K562 (cell line): ENCODE data around the gene SLC31A1. TPM values are rescaled to one million over a fixed set of nuclear protein-coding genes. Genes with fewer than 3 reads are reported as not detected.

Experiments
- ATAC-seq: fragments of 200-7000 bp; cut with Tn5 transposase; 3 replicates; pipeline ENCODE4 v1.9.1; 2020; ENCODE audit warnings: moderate library complexity
- BruUV-seq: library from RNA; stranded (reverse); fragments of 400-500 nt; replicated peaks from 2 replicates; lab custom pipeline; 2021; lab: Mats Ljungman, UMichigan
- CTCF ChIA-PET: fragments of 300-600 bp; formaldehyde crosslinking; extraction: SDS; loops from one replicate; lab custom pipeline; 2021; ENCODE audit warnings: low intra/inter-chr PET ratio; lab: Yijun Ruan, JAX
- POLR2A ChIA-PET: fragments of 300-600, 350-650 bp; sonication (Branson Sonifier 250); formaldehyde crosslinking; extraction: SDS; loops from one replicate; lab custom pipeline; 2021; ENCODE audit warnings: antibody characterized with exemption, inconsistent platforms; lab: Yijun Ruan, JAX
- DNase-seq, 4 experiments: peaks; one replicate each; pipeline versions ENCODE4 v3.0.0 to v3.0.0-alpha.2; 2011 to 2018; ENCODE audit warnings: low spot score in 3 of 4, mixed read lengths in 3 of 4; ENCODE audit errors: extremely low read depth in 1 of 4
- FAIRE-seq: peaks from 2 replicates; lab custom pipeline; 2011; peaks lifted over from hg19 to GRCh38; lab: Jason Lieb, UNC
- H2AFZ ChIP-seq: 2 replicates; pipeline ENCODE4 v1.6.0; 2011; ENCODE audit warnings: low read depth, low read length, control low read depth, inconsistent platforms
- H3K27ac ChIP-seq: fragments of 200-600 bp; 3 replicates; pipeline ENCODE4 v1.8.0; 2011; ENCODE audit warnings: low read depth, mild to moderate bottlenecking, control low read depth, inconsistent platforms, low read length, moderate library complexity, mixed read lengths; ENCODE audit errors: extremely low read depth
- H3K27me3 ChIP-seq, 2 experiments: fragments of 300-600 bp in 1 of 2; 2 replicates in 1 of 2; 3 replicates in 1 of 2; pipeline versions ENCODE4 v1.6.0 to v1.8.0; 2011; ENCODE audit warnings: inconsistent platforms in 2 of 2, low read length in 2 of 2, mild to moderate bottlenecking in 1 of 2, mixed read lengths in 1 of 2, moderate library complexity in 1 of 2; ENCODE audit not compliant: control insufficient read depth in 2 of 2, insufficient read depth in 2 of 2
- H3K36me3 ChIP-seq: fragments of 300-600 bp; 3 replicates; pipeline ENCODE4 v1.8.0; 2011; ENCODE audit warnings: mild to moderate bottlenecking, low read length, inconsistent platforms; ENCODE audit not compliant: control insufficient read depth, insufficient read depth
- H3K4me1 ChIP-seq, 2 experiments: fragments of 200-600 bp in 1 of 2; replicated peaks in 1 of 2; 2 replicates in 1 of 2; 3 replicates in 1 of 2; pipeline versions ENCODE4 v1.5.1 to v1.8.0; 2011; ENCODE audit warnings: inconsistent platforms in 2 of 2, low read length in 2 of 2, mild to moderate bottlenecking in 1 of 2, mixed read lengths in 1 of 2, moderate library complexity in 1 of 2; ENCODE audit not compliant: control insufficient read depth in 2 of 2, insufficient read depth in 2 of 2
- H3K4me2 ChIP-seq: 2 replicates; pipeline ENCODE4 v1.6.1; 2011; ENCODE audit warnings: low read length, control low read depth, inconsistent platforms, mixed read lengths; ENCODE audit not compliant: insufficient read depth
- H3K4me3 ChIP-seq: fragments of 200-600 bp; sonication (generic), shearing (Covaris generic); 2 replicates; pipeline ENCODE4 v1.5.1; 2016; ENCODE audit warnings: control low read depth, inconsistent platforms
- H3K79me2 ChIP-seq: fragments of 200-600 bp; 3 replicates; pipeline ENCODE4 v1.8.0; 2011; ENCODE audit warnings: low read length, inconsistent platforms; ENCODE audit not compliant: control insufficient read depth, insufficient read depth
- H3K9ac ChIP-seq, 2 experiments: 2 replicates each; pipeline versions ENCODE4 v1.6.0 to v1.6.1; 2011; ENCODE audit warnings: low read depth in 2 of 2, low read length in 2 of 2, control low read depth in 1 of 2, inconsistent platforms in 1 of 2, mild to moderate bottlenecking in 1 of 2, mixed read lengths in 1 of 2; ENCODE audit not compliant: insufficient read depth in 1 of 2
- H3K9me1 ChIP-seq: one replicate; pipeline ENCODE4 v1.6.0; 2011; ENCODE audit warnings: inconsistent platforms, mild to moderate bottlenecking, low read length, moderate library complexity; ENCODE audit not compliant: control insufficient read depth, insufficient read depth
- H3K9me3 ChIP-seq: replicated peaks from 2 replicates; pipeline ENCODE4 v1.5.1; 2011; ENCODE audit warnings: low read depth, low read length, inconsistent platforms; ENCODE audit not compliant: control insufficient read depth, insufficient read depth
- H4K20me1 ChIP-seq: replicated peaks from 2 replicates; pipeline ENCODE4 v1.6.1; 2011; ENCODE audit warnings: low read length, inconsistent platforms, mixed read lengths; ENCODE audit not compliant: control insufficient read depth, insufficient read depth
- BACH1 ChIP-seq: fragments of 200-800 bp; sonication (Bioruptor generic); IDR thresholded peaks from 2 replicates; pipeline ENCODE4 v1.6.1; 2016; ENCODE audit warnings: missing genetic modification characterization, missing compliant biosample characterization
- FUS ChIP-seq: fragments of 200-400 bp; formaldehyde crosslinking; optimal IDR thresholded peaks from 2 replicates; pipeline ENCODE3; 2017; ENCODE audit warnings: low read depth, low read length
- HDAC2 ChIP-seq: fragments of 450-650 bp; IDR thresholded peaks from 2 replicates; pipeline ENCODE4 v1.6.1; 2016; ENCODE audit warnings: mild to moderate bottlenecking
- RCOR1 ChIP-seq, 2 experiments: IDR thresholded peaks; 2 replicates each; pipeline ENCODE4 v1.6.1; 2012; ENCODE audit warnings: low read depth in 2 of 2, low read length in 2 of 2, borderline replicate concordance in 1 of 2, improper control_type of control experiment in 1 of 2
- TFAM ChIP-seq: fragments of 250-450 bp; sonication (Bioruptor Pico); conservative IDR thresholded peaks from 2 replicates; pipeline ENCODE4 v1.5.0; 2021; ENCODE audit warnings: mild to moderate bottlenecking, moderate library complexity
- ZFX ChIP-seq: sonication (generic); formaldehyde crosslinking; IDR thresholded peaks from 2 replicates; pipeline ENCODE4 v1.8.0; 2022; ENCODE audit warnings: mild to moderate bottlenecking, missing genetic modification reagents, moderate library complexity
- ZKSCAN1 ChIP-seq: fragments of 150-350 bp; IDR thresholded peaks from 2 replicates; pipeline ENCODE4 v1.6.1; 2016; ENCODE audit warnings: low read depth, low read length
- ZNF785 ChIP-seq: fragments of 250-450 bp; sonication (Bioruptor Pico); IDR thresholded peaks from 2 replicates; pipeline ENCODE4 v1.4.0; 2020; ENCODE audit warnings: mild to moderate bottlenecking
- WGBS: fragments of 100-300 bp; shearing (Covaris generic); methylation state at CpG from one replicate; pipeline ENCODE4 v1.1.6; 2016; ENCODE audit warnings: low coverage, mixed read lengths; ENCODE audit not compliant: insufficient coverage; ENCODE audit errors: missing lambda C conversion rate; 5-methylcytosine and 5-hydroxymethylcytosine counted together
- in situ Hi-C: fragments of 300-500 bp; cut with MboI; formaldehyde crosslinking; loops from 4 replicates; pipeline ENCODE4 v1.15.0; 2018; ENCODE audit warnings: inconsistent platforms, mixed read lengths
- intact Hi-C: fragments of 100-400 bp; cut with micrococcal nuclease; formaldehyde crosslinking; loops from 2 replicates; pipeline ENCODE4 v1.14.2; 2022
- polyA plus RNA-seq, 8 experiments: library from polyadenylated mRNA; depleted of rRNA in 4 of 8; stranded (reverse) in 5 of 8; unstranded in 3 of 8; fragments of >200 nt; fragmentation: Nextera tagmentation in 2 of 8; fragmentation: Illumina TruSeq in 1 of 8; extraction: Ambion mirVana in 2 of 8; extraction: Trizol in 1 of 8; gene quantifications; 2 replicates each; pipeline versions ENCODE4 v1.2.1 to v1.2.3, GENCODE V29; 2011 to 2014; ENCODE audit warnings: inconsistent platforms in 1 of 8, missing spikeins in 1 of 8
- total RNA-seq, 7 experiments: library from RNA; depleted of rRNA in 6 of 7; stranded (reverse); fragments of >200 nt in 6 of 7; fragmentation: Illumina TruSeq in 2 of 7; extraction: Trizol in 2 of 7; gene quantifications; 2 replicates each; pipeline versions ENCODE4 v1.2.1 to v1.2.3, GENCODE V29; 2011 to 2021; ENCODE audit warnings: low replicate concordance in 1 of 7
- TF ChIP-seq, protein P1 (sequence below): IDR thresholded peaks from 2 replicates; pipeline ENCODE4 v1.6.1; 2012; ENCODE audit warnings: low read depth, low read length, improper control_type of control experiment, borderline replicate concordance
- TF ChIP-seq, protein P2 (sequence below): sonication (generic); formaldehyde crosslinking; IDR thresholded peaks from 2 replicates; pipeline ENCODE4 v1.8.1; 2022; ENCODE audit warnings: missing genetic modification reagents
- TF ChIP-seq, protein P3 (sequence below): fragments of 450-650 bp; IDR thresholded peaks from 2 replicates; pipeline ENCODE4 v1.6.1; 2016; ENCODE audit warnings: borderline replicate concordance
- TF ChIP-seq, protein P4 (sequence below): fragments of 250-450 bp; sonication (Bioruptor Pico); IDR thresholded peaks from 2 replicates; pipeline ENCODE4 v1.9.0; 2021; ENCODE audit warnings: mild to moderate bottlenecking, inconsistent platforms

The SLC31A1 gene
- total and polyA plus RNA-seq, 9 of the 15 experiments (the other 6 are each of a cell fraction or from before 2014, with no cell fraction given) = 15.4 to 40.7 (median 25.9) TPM

GRCh38 chr9:113238202-113238858, 17.0 kb downstream of the SLC31A1 start (continued):
- TF ChIP-seq, protein P1, sequence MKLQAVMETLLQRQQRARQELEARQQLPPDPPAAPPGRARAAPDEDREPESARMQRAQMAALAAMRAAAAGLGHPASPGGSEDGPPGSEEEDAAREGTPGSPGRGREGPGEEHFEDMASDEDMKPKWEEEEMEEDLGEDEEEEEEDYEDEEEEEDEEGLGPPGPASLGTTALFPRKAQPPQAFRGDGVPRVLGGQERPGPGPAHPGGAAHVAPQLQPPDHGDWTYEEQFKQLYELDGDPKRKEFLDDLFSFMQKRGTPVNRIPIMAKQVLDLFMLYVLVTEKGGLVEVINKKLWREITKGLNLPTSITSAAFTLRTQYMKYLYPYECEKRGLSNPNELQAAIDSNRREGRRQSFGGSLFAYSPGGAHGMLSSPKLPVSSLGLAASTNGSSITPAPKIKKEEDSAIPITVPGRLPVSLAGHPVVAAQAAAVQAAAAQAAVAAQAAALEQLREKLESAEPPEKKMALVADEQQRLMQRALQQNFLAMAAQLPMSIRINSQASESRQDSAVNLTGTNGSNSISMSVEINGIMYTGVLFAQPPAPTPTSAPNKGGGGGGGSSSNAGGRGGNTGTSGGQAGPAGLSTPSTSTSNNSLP = no peak
- TF ChIP-seq ZNF785 (CRISPR knock-in tag) (no peak), ZKSCAN1 (no peak), TFAM (CRISPR knock-in tag) (no peak), FUS (no peak)
- TF ChIP-seq, protein P2, sequence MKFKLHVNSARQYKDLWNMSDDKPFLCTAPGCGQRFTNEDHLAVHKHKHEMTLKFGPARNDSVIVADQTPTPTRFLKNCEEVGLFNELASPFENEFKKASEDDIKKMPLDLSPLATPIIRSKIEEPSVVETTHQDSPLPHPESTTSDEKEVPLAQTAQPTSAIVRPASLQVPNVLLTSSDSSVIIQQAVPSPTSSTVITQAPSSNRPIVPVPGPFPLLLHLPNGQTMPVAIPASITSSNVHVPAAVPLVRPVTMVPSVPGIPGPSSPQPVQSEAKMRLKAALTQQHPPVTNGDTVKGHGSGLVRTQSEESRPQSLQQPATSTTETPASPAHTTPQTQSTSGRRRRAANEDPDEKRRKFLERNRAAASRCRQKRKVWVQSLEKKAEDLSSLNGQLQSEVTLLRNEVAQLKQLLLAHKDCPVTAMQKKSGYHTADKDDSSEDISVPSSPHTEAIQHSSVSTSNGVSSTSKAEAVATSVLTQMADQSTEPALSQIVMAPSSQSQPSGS (CRISPR knock-in tag) = no peak

- ATAC-seq (no peak), DNase-seq (no peak), FAIRE-seq (no peak)
- no peaks in the 10 kb centered on the region for H3K9me3 ChIP-seq
- H3K4me1 ChIP-seq = peaks cover 3% of the 10 kb centered on the region in 2 experiments; a peak in 2 of 5 replicates
- H3K4me2 ChIP-seq = no peak overlapping the region
- 0 out of 3 replicates have a peak, but pooled peaks cover 7% of the 10 kb centered on the region for H3K36me3 ChIP-seq
- no peak overlapping the region for H2AFZ ChIP-seq
- no peaks in the 10 kb centered on the region for H3K9me1 ChIP-seq
- no peak overlapping the region for H3K27ac ChIP-seq
- CTCF ChIA-PET = no interaction called here
- no peak overlapping the region for H3K4me3 ChIP-seq
- intact Hi-C loops (no loop called here), in situ Hi-C loops (no loop called here)
- no peaks in the 10 kb centered on the region for H3K27me3 ChIP-seq
- no TSS peak for BruUV-seq
- H4K20me1 ChIP-seq = 0 out of 2 replicates have a peak, but pooled peaks cover 5% of the 10 kb centered on the region
- H3K79me2 ChIP-seq = peaks cover 5% of the 10 kb centered on the region; the same call in 2 of the 3 replicates
- 73% methylated on average over 4 of the region's 4 CpGs for WGBS
- POLR2A ChIA-PET = interaction anchor here (0.7 to 3.0 kb wide), 2 partner anchors 17 to 76 kb away, joined by 4 to 23 read pairs; partner anchors contain the start of genes FKBP15 and SLC31A1
- H3K9ac ChIP-seq = no peak overlapping the region
- TF ChIP-seq, protein P3, sequence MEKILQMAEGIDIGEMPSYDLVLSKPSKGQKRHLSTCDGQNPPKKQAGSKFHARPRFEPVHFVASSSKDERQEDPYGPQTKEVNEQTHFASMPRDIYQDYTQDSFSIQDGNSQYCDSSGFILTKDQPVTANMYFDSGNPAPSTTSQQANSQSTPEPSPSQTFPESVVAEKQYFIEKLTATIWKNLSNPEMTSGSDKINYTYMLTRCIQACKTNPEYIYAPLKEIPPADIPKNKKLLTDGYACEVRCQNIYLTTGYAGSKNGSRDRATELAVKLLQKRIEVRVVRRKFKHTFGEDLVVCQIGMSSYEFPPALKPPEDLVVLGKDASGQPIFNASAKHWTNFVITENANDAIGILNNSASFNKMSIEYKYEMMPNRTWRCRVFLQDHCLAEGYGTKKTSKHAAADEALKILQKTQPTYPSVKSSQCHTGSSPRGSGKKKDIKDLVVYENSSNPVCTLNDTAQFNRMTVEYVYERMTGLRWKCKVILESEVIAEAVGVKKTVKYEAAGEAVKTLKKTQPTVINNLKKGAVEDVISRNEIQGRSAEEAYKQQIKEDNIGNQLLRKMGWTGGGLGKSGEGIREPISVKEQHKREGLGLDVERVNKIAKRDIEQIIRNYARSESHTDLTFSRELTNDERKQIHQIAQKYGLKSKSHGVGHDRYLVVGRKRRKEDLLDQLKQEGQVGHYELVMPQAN = no peak
- no peak for TF ChIP-seq RCOR1 (IDR thresholded peaks at IDR 0.05; ENCODE audit: borderline replicate concordance in 1 of 2, low read depth in 2 of 2, low read length in 2 of 2)
- TF ChIP-seq HDAC2 = no peak
- no peak for TF ChIP-seq ZFX (CRISPR knock-in tag)
- TF ChIP-seq, protein P4, sequence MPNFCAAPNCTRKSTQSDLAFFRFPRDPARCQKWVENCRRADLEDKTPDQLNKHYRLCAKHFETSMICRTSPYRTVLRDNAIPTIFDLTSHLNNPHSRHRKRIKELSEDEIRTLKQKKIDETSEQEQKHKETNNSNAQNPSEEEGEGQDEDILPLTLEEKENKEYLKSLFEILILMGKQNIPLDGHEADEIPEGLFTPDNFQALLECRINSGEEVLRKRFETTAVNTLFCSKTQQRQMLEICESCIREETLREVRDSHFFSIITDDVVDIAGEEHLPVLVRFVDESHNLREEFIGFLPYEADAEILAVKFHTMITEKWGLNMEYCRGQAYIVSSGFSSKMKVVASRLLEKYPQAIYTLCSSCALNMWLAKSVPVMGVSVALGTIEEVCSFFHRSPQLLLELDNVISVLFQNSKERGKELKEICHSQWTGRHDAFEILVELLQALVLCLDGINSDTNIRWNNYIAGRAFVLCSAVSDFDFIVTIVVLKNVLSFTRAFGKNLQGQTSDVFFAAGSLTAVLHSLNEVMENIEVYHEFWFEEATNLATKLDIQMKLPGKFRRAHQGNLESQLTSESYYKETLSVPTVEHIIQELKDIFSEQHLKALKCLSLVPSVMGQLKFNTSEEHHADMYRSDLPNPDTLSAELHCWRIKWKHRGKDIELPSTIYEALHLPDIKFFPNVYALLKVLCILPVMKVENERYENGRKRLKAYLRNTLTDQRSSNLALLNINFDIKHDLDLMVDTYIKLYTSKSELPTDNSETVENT = no peak
- no peak for TF ChIP-seq BACH1 (tag)
Observed at GRCh38 chr9:113238859-113239232, 17.5 kb downstream of the SLC31A1 start.
